Upper lobe of left lung (tissue), 6 donors: ENCODE measurements around the gene PIK3CA. TPM values are rescaled to one million over a fixed set of nuclear protein-coding genes. Genes with fewer than 3 reads are reported as not detected.

ENCODE experiments used
- ATAC-seq, 2 donors: fragments of 200-7000 bp; cut with Tn5 transposase; one replicate each; pipeline ENCODE4 v1.9.1; 2022; ENCODE audit warnings: mild to moderate bottlenecking in 2 of 2, moderate library complexity in 2 of 2; ENCODE audit not compliant: low FRiP score in 2 of 2
- DNase-seq, 2 donors: peaks; one replicate each; pipeline ENCODE4 v3.0.0-alpha.2; 2019 to 2020
- H3K27ac ChIP-seq, 4 donors: fragments of 200-600 bp; sonication (generic); one replicate each; pipeline ENCODE4 v1.5.1; 2016 to 2019
- H3K27me3 ChIP-seq, 4 donors: fragments of 200-600 bp; sonication (generic); one replicate each; pipeline ENCODE4 v1.5.1; 2017 to 2019
- H3K36me3 ChIP-seq, 4 donors: fragments of 200-600 bp; sonication (generic); one replicate each; pipeline ENCODE4 v1.5.1; 2016 to 2019
- H3K4me1 ChIP-seq, 4 donors: fragments of 200-600 bp; sonication (generic); one replicate each; pipeline ENCODE4 v1.5.1; 2018 to 2019
- H3K4me3 ChIP-seq, 4 donors: fragments of 200-600 bp; sonication (generic); one replicate each; pipeline ENCODE4 v1.5.1; 2017 to 2019; ENCODE audit warnings: mild to moderate bottlenecking in 2 of 4, moderate library complexity in 1 of 4
- H3K9me3 ChIP-seq, 4 donors: fragments of 200-600 bp; sonication (generic); one replicate each; pipeline ENCODE4 v1.5.1; 2018 to 2019
- CTCF ChIP-seq, 6 experiments: fragments of 450-650 bp in 4 of 6; fragments of 200-600 bp in 2 of 6; sonication (generic) in 2 of 6; IDR thresholded peaks; one replicate each; pipeline ENCODE4 v1.5.1; 2016 to 2019; ENCODE audit warnings: antibody characterized with exemption in 6 of 6
- EP300 ChIP-seq, 4 donors: sonication (generic); formaldehyde crosslinking; IDR thresholded peaks; one replicate each; pipeline ENCODE4 v1.5.1; 2017; ENCODE audit warnings: antibody characterized with exemption in 4 of 4, control low read depth in 2 of 4
- POLR2A ChIP-seq, 4 donors: fragments of 450-650 bp; IDR thresholded peaks; one replicate each; pipeline ENCODE4 v1.5.1; 2016 to 2017; ENCODE audit warnings: antibody characterized with exemption in 4 of 4, mild to moderate bottlenecking in 2 of 4
- POLR2AphosphoS5 ChIP-seq, 2 donors: sonication (generic); formaldehyde crosslinking; IDR thresholded peaks; one replicate each; pipeline ENCODE4 v1.5.1; 2017; ENCODE audit warnings: antibody characterized with exemption in 2 of 2
- WGBS, 2 donors: methylation state at CpG; one replicate each; pipeline ENCODE4 v1.1.5; 2017 to 2018; 5-methylcytosine and 5-hydroxymethylcytosine counted together
- small RNA-seq, 4 donors: library from RNA; depleted of rRNA; stranded (forward); fragments of <200 nt; gene quantifications; one replicate each; pipeline ENCODE3, GENCODE V24; 2016
- total RNA-seq, 6 donors: library from RNA; depleted of rRNA in 4 of 6; stranded (reverse); fragments of >200 nt in 4 of 6; gene quantifications; one replicate each; pipeline versions ENCODE4 v1.1.0 to v1.2.1, GENCODE V29; 2016 to 2021
- donor health status: DM: no; HTN: no; CAD: no; lungs with moderate emphysema.
- donor health status: DM: no; HTN: yes; CAD: no; lungs with severe emphysema.

Gene PIK3CA
- total RNA-seq, 6 donors from 2014 or later, result 7.3 to 37.6 (median 23.5) TPM

GRCh38 chr3:179281825-179282224 lies 133.7 kb downstream of the PIK3CA start:
- TF ChIP-seq EP300 (IDR thresholded peaks at IDR 0.05), result no peak
- TF ChIP-seq POLR2AphosphoS5 (IDR thresholded peaks at IDR 0.05), result no peak
- no peak for ATAC-seq
- H3K4me3 ChIP-seq, result no peak overlapping the region
- H3K4me1 ChIP-seq, result no peaks in the 10 kb centered on the region
- no peak for DNase-seq
- no peaks in the 10 kb centered on the region for H3K27me3 ChIP-seq
- no peak overlapping the region for H3K27ac ChIP-seq
- H3K36me3 ChIP-seq, result no peaks in the 10 kb centered on the region
- H3K9me3 ChIP-seq, result no peaks in the 10 kb centered on the region
- WGBS, 2 donors, result 92 to 96% methylated on average over 3 of the region's 3 CpGs

GRCh38 chr3:179286331-179286730 lies 138.2 kb downstream of the PIK3CA start:
- Histone ChIP-seq H3K27ac (no peak overlapping the region), H3K9me3 (no peaks in the 10 kb centered on the region), H3K4me1 (no peaks in the 10 kb centered on the region), H3K27me3 (no peaks in the 10 kb centered on the region), H3K4me3 (no peak overlapping the region), H3K36me3 (no peaks in the 10 kb centered on the region)
- no peak for DNase-seq
- 83 to 90% methylated on average over 6 of the region's 6 CpGs for WGBS, 2 donors
- TF ChIP-seq EP300 (IDR thresholded peaks at IDR 0.05), result no peak
- no peak for TF ChIP-seq POLR2A (IDR thresholded peaks at IDR 0.05)
- TF ChIP-seq CTCF (IDR thresholded peaks at IDR 0.05), result no peak
- no peak for ATAC-seq

- H3K27me3 ChIP-seq, result no peaks in the 10 kb centered on the region
- H3K36me3 ChIP-seq, result no peaks in the 10 kb centered on the region
- H3K9me3 ChIP-seq, result no peaks in the 10 kb centered on the region
- TF ChIP-seq POLR2A (IDR thresholded peaks at IDR 0.05), result no peak
- no peak for TF ChIP-seq POLR2AphosphoS5 (IDR thresholded peaks at IDR 0.05)
- no peak for TF ChIP-seq EP300 (IDR thresholded peaks at IDR 0.05)
- no peak for TF ChIP-seq CTCF (IDR thresholded peaks at IDR 0.05)
- H3K4me1 ChIP-seq, result no peaks in the 10 kb centered on the region
- no peak for DNase-seq
- WGBS, 2 donors, result 55 to 84% methylated on average over 4 of the region's 4 CpGs
- ATAC-seq, result no peak
- H3K4me3 ChIP-seq, result no peak overlapping the region
- no peak overlapping the region for H3K27ac ChIP-seq
Measured at GRCh38 chr3:179288845-179289244, 140.7 kb downstream of the PIK3CA start.

- no peak overlapping the region for H3K4me3 ChIP-seq
- no peaks in the 10 kb centered on the region for H3K4me1 ChIP-seq
- TF ChIP-seq CTCF (IDR thresholded peaks at IDR 0.05) (no peak), POLR2AphosphoS5 (IDR thresholded peaks at IDR 0.05) (no peak), EP300 (IDR thresholded peaks at IDR 0.05) (no peak), POLR2A (IDR thresholded peaks at IDR 0.05) (no peak)
- WGBS, 2 donors, result 53 to 81% methylated on average over 3 of the region's 3 CpGs
- H3K9me3 ChIP-seq, result no peaks in the 10 kb centered on the region
- ATAC-seq, result no peak
- H3K27me3 ChIP-seq, result no peaks in the 10 kb centered on the region
- no peak overlapping the region for H3K27ac ChIP-seq
- DNase-seq, result no peak
- H3K36me3 ChIP-seq, result no peaks in the 10 kb centered on the region
Measured at GRCh38 chr3:179289295-179289694, 141.1 kb downstream of the PIK3CA start.

Small RNA genes within 50 kb of the gene (small RNA-seq; reads per million reads assigned to genes)
- 0 reads per million in 4 donors for gene RF00402

Other genes starting within 250 kb of the PIK3CA start
- 10 to 100 TPM in 4 of 6 donors, 1 to 10 TPM in 2; 6.4 to 19.5 (median 13.1) TPM for gene ZMAT3, start 76.5 kb upstream of the PIK3CA start, total RNA-seq
- 1 to 10 TPM; 1.3 to 3.1 (median 2.0) TPM for gene KCNMB3, start 102.8 kb downstream of the PIK3CA start, total RNA-seq
- 10 to 100 TPM; 12.0 to 57.3 (median 23.7) TPM for gene ZNF639, start 174.7 kb downstream of the PIK3CA start, total RNA-seq
- gene MFN1, start 199.4 kb downstream of the PIK3CA start, total RNA-seq, result 10 to 100 TPM; 36.0 to 62.6 (median 47.8) TPM